Daoy (cell line): ENCODE results near the gene SPPL2B. TPM values are rescaled to one million over a fixed set of nuclear protein-coding genes. Genes with fewer than 3 reads are reported as not detected.
A peak's percentile ranks its signal among the peaks of the same experiment; 100 is the strongest.

ENCODE experiments used
- DNase-seq: peaks from one replicate; pipeline ENCODE4 v3.0.0-alpha.2; 2015; ENCODE audit warnings: low read depth
- total RNA-seq: library from RNA; depleted of rRNA; stranded (reverse); fragments of >200 nt; shearing (Covaris generic); gene quantifications from 2 replicates; pipeline ENCODE4 v1.2.3, GENCODE V29; 2014

Gene SPPL2B
- total RNA-seq, 1 experiment from 2014 or later: 24.4 TPM

GRCh38 chr19:2355168-2356035 is 26.9 kb downstream of the SPPL2B start:
- DNase-seq: peak; percentile 64

GRCh38 chr19:2356036-2356646 is 27.7 kb downstream of the SPPL2B start:
- no peak for DNase-seq

DNA sequence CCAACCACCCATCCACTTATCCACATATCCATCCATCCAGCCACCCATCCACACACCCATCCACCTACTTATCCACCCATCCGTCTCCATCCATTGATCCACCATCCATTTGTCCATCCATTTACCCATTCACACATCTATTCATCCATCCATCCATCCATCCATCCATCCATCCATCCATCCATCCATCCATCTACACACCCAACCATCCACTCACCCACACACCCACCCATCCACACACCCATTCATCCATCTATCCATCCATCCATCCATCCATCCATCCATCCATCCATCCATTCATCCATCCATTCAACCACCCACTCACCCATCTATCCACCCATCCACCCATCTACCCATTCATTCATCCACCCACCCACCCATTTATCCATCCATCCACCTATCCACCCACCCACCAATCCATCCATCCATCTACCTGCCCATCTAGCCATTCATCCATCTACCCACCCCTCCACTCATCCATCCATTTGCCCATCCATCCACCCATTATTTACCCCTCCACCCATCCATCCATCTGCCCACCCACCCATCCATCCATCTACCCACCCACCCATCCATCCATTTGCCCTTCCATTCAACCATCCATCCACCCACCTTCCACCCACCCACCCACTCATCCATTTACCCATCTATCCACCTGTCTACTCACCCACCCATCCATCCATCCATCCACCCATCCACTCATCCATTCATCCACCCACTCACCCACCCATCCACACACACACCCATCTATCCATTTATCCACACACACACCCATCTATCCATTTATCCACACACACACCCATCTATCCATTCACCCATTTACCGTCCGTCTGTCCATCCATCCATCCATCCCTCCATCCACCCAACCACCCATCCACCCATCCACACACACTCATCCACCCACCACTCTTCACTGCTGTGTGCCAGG is 29.1 kb downstream of the SPPL2B start:
- no peak for DNase-seq

GRCh38 chr19:2358548-2359173 is 30.2 kb downstream of the SPPL2B start:
- no peak for DNase-seq

GRCh38 chr19:2359992-2360685 is 31.7 kb downstream of the SPPL2B start, which contains the start of gene TMPRSS9:
Gene TMPRSS9 (plus strand): TSS chr19:2360265. CDS start chr19:2389786, 29,521 bp downstream.
- DNase-seq: no peak

- no peak for DNase-seq
Observed at GRCh38 chr19:2360833-2361232, 32.3 kb downstream of the SPPL2B start.

DNA sequence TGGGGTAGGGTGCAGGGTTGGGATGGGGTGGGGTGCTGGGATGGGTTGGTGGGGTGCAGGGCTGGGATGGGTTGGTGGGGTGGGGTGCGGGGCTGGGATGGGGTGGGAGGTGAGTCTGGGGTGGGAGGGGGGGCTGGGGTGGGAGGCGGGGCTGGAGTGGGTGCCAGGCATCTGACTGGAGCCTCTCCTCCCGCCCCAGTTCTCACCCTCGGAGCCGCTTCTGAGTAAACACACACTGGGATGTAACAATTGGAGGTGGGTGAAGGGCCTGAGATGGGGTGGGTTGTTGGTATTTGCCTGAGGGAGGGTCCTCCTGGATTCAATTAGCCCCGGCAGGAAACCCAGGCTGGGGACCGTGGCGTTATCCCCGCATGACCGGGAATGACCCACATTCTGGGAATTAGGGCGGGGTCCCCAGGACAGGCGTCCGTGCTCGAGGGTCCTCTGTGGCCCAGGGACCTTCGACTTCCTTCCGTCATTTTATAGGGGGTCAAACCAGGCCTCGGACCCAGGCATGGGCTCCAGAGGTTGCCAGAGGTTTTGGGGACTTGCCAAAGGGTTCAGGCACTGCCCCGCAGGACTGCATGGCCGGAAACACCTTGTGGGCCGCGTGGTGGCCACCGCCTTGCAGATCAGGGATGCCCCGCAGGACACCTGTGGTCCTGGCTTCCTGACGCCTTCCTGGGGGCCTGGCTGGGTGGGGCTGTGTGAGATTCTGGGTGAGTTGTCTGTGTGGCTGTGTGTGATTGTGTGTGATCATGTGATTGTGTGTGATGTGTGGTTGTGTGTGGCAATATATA is 33.0 kb downstream of the SPPL2B start:
- DNase-seq: no peak

DNA sequence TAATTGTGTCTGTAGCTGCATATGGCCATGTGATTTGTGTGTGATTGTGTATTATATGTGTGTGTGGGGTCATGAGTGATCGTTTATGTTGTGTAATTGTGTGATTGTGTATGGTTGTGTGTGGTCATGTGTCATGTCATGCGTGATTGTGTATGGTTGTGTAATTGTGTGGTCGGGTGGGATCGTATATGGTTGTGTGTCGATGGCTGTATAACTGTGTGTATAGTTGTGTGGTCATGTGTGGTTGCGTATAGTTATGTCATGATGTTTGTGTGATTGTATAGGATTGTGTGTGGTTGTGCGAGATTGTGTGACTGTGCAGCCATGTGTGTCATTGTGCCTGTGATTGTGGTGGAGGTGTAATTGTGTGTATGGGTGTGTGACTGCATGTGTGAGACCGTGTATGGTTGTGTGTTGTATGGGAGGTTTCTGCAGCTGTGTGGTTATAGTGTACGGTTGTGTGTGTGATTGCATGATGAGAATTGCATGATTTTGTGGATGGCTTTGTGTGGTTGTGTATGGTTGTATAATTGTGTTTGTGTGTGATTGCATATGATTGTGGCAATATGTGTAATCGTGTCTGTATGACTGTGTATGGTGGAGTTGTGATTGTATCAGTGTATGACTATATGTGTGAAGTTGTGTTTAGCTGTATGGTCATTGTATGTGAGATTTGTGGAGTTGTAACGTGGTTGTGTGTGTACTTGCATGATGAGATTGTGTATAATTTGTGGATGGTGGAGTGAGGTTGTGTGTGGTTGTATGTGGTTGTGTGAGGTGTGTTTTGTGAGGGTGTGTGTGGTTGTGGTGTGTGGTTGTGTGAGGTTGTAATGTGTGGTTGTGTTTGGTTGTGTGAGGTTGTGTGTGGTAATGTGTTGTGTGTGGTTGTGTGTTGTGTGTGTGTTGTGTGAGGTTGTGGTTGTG is 33.8 kb downstream of the SPPL2B start:
- DNase-seq: no peak

GRCh38 chr19:2362970-2363300 is 34.5 kb downstream of the SPPL2B start:
- no peak for DNase-seq

- no peak for DNase-seq
Observed at GRCh38 chr19:2363419-2363818, 34.9 kb downstream of the SPPL2B start.

GRCh38 chr19:2365201-2365970 is 36.9 kb downstream of the SPPL2B start:
- no peak for DNase-seq

DNA sequence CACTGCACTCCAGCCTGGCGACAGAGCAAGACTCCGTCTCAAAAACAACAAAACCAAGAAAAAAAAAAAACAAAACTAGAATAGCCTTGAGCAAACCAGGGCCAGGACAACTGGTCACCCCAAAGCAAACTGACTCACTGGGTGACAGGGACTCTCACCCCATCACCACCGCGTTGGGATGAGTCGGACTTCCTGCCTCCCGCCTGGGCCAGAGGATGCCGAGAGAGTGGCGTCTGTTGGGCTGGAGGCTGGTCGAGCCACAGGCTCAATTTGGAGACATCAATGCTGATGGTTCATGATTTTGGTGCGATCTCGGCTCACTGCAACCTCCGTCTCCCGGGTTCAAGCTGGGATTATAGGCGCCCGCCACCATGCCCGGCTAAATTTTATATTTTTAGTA is 43.2 kb downstream of the SPPL2B start:
- DNase-seq: peak; percentile 67

DNA sequence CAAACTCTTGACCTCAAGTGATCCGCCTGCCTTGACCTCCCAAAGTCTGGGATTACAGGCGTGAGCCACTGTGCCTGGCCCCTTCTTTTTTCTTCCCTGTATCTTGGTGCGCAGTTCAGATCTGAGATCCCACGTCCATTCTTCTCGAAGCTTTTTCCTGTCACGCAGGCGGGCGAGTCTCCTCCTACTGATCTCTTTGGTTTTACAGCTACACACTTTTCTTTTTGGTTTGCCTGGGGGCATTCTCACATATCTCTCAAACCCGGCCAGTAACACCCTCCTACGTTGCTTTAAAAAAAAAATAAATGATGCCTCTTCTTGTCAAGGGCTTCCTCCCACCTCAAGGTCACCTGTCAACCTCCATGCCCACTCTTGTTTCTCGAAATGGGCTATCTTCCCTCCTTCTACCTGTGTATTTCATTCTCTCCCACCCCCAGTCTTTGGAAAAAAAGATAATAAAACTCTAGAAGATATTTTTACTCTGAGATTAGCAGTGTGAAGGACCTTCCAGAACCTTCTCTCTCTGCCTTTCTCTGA is 43.7 kb downstream of the SPPL2B start:
- DNase-seq: no peak

GRCh38 chr19:2374808-2375207 is 46.3 kb downstream of the SPPL2B start:
- DNase-seq: no peak

- no peak for DNase-seq
Observed at GRCh38 chr19:2375353-2376121, 47.1 kb downstream of the SPPL2B start.

GRCh38 chr19:2376784-2377519 is 48.5 kb downstream of the SPPL2B start:
- no peak for DNase-seq

GRCh38 chr19:2380567-2380966 is 52.1 kb downstream of the SPPL2B start:
- no peak for DNase-seq
